Peyer's patch (tissue), 4 donors: ENCODE measurements around the gene RASSF1. TPM values are rescaled to one million over a fixed set of nuclear protein-coding genes. Genes with fewer than 3 reads are reported as not detected.
A peak's percentile ranks its signal among the peaks of the same experiment; 100 is the strongest.

ENCODE experiments used
- DNase-seq, 3 donors: peaks; one replicate each; pipeline ENCODE4 v3.0.0-alpha.2; 2017 to 2019
- H3K27ac ChIP-seq, 4 donors: fragments of 200-600 bp; sonication (generic); one replicate each; pipeline ENCODE4 v1.5.1; 2016 to 2019
- H3K27me3 ChIP-seq, 2 donors: fragments of 200-600 bp; sonication (generic); one replicate each; pipeline ENCODE4 v1.5.1; 2019
- H3K36me3 ChIP-seq, 3 donors: fragments of 200-600 bp; sonication (generic); one replicate each; pipeline ENCODE4 v1.5.1; 2016 to 2019
- H3K4me1 ChIP-seq, 4 donors: fragments of 200-600 bp; sonication (generic); one replicate each; pipeline ENCODE4 v1.5.1; 2016 to 2019
- H3K4me3 ChIP-seq, 4 donors: fragments of 200-600 bp; sonication (generic); 1 replicate in 3 of 4; 2 replicates in 1 of 4; pipeline ENCODE4 v1.5.1; 2016 to 2019; ENCODE audit warnings: mild to moderate bottlenecking in 1 of 4
- H3K9me3 ChIP-seq, 4 donors: fragments of 200-600 bp; sonication (generic); one replicate each; pipeline ENCODE4 v1.5.1; 2016 to 2019; ENCODE audit warnings: mild to moderate bottlenecking in 1 of 4
- POLR2A ChIP-seq, 2 donors: fragments of 450-650 bp; IDR thresholded peaks; one replicate each; pipeline ENCODE4 v1.5.1; 2017; ENCODE audit warnings: antibody characterized with exemption in 2 of 2, mild to moderate bottlenecking in 2 of 2, moderate library complexity in 2 of 2
- total RNA-seq, 4 donors: library from RNA; depleted of rRNA; stranded (reverse); fragments of >200 nt; gene quantifications; one replicate each; pipeline ENCODE4 v1.1.0, GENCODE V29; 2016
- TF ChIP-seq, protein P1 (sequence below), 6 experiments: fragments of 450-650 bp in 4 of 6; fragments of 200-600 bp in 2 of 6; sonication (generic) in 1 of 6; IDR thresholded peaks; one replicate each; pipeline ENCODE4 v1.5.1; 2017 to 2019; ENCODE audit warnings: antibody characterized with exemption in 6 of 6, mild to moderate bottlenecking in 3 of 6, moderate library complexity in 1 of 6

RASSF1 gene
- total RNA-seq, 4 donors from 2014 or later, result 27.6 to 80.0 (median 29.4) TPM

DNA sequence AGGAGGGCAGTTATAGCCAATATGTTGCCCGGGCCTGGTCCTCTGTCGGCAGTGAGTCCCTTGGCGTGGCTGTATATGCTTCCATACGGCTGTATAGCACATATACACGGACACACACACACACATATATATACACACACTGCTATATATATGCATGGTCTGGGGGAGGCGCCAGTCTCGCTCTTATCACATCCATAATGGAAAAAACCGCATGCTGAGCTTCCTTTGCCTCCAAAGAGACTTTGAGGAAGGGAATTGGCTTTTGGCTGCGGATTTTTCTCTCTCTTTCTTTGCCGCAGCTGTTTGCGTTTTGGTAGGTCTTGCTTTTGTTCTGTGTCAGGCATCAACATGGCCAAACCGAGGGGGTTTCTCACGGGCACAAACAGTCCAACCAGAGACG lies 30.0 kb upstream of the RASSF1 start:
- no peaks in the 10 kb centered on the region for H3K36me3 ChIP-seq
- no peak for DNase-seq
- no peak for TF ChIP-seq POLR2A (IDR thresholded peaks at IDR 0.05)
- TF ChIP-seq, protein P1, sequence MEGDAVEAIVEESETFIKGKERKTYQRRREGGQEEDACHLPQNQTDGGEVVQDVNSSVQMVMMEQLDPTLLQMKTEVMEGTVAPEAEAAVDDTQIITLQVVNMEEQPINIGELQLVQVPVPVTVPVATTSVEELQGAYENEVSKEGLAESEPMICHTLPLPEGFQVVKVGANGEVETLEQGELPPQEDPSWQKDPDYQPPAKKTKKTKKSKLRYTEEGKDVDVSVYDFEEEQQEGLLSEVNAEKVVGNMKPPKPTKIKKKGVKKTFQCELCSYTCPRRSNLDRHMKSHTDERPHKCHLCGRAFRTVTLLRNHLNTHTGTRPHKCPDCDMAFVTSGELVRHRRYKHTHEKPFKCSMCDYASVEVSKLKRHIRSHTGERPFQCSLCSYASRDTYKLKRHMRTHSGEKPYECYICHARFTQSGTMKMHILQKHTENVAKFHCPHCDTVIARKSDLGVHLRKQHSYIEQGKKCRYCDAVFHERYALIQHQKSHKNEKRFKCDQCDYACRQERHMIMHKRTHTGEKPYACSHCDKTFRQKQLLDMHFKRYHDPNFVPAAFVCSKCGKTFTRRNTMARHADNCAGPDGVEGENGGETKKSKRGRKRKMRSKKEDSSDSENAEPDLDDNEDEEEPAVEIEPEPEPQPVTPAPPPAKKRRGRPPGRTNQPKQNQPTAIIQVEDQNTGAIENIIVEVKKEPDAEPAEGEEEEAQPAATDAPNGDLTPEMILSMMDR (IDR thresholded peaks at IDR 0.05), result peak in 3 of 6 experiments; percentile 14 to 17 (median 15)

DNA sequence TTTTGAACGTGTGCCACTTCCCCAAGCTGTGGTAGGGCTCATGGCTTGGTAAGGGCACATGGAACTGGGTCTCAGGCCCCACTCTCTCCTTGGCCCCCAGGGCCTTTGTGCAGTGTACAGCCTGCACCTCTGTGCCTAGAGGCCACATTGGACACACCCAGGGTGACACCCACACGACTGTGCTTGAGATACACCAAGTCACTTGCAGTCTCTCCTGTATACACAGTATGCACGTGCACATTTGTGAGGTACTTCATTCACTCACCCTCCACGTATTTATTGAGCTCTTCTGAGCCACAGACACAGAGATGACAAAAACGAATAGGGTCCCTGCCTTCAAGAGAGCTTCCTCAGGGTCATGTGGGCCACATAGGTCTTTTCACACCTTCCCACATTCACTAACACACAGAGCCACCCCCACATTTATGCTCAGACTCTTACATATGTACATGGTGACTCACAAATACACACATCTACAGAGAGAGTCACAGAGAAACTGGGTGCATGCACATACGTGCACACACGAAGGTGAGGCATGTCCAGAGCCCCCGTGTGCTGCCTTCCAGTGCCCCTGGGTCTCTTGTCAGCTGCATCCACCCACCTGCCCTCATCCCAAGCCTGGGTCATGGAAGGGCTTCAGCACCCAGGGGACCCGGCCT lies 28.5 kb upstream of the RASSF1 start:
- TF ChIP-seq POLR2A (IDR thresholded peaks at IDR 0.05), result no peak
- TF ChIP-seq, protein P1 (IDR thresholded peaks at IDR 0.05), result no peak
- Histone ChIP-seq H3K4me1 (peaks cover 0 to 13% (median 11%) of the 10 kb centered on the region in 4 donors), H3K27me3 (no peaks in the 10 kb centered on the region), H3K9me3 (no peaks in the 10 kb centered on the region), H3K36me3 (no peaks in the 10 kb centered on the region), H3K27ac (no peak overlapping the region), H3K4me3 (no peak overlapping the region)
- DNase-seq, result no peak

More for the DNA sequence above, 30.0 kb upstream of the RASSF1 start:
- H3K9me3 ChIP-seq, result no peaks in the 10 kb centered on the region
- H3K27me3 ChIP-seq, result no peaks in the 10 kb centered on the region
- H3K27ac ChIP-seq, result no peak overlapping the region
- peaks cover 0 to 6% (median 5%) of the 10 kb centered on the region in 4 donors for H3K4me1 ChIP-seq
- no peak overlapping the region for H3K4me3 ChIP-seq

DNA sequence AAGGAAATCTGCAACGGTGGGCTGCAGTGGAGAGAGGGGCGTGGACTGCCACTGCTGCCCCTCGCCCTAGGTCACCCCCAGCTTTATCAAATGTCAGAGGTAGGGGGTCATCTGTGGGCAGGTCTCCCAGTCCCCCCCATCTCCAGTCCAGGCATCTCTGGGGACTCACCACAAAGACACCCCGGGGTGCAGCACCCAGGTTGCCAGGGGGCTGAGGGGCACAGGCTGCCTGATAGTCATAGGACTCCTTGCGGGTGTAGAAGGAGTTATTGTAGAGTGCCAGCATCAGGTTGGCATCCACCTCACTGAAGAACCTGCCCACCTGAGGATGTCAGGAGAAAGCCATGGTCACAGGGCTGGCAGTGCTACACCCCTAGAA lies 25.2 kb upstream of the RASSF1 start:
- DNase-seq, result no peak
- Histone ChIP-seq H3K27ac (peak overlapping the region in 1 of 4 donors; percentile 81), H3K4me1 (peaks cover 0 to 14% (median 8%) of the 10 kb centered on the region in 4 donors), H3K27me3 (no peaks in the 10 kb centered on the region), H3K36me3 (no peaks in the 10 kb centered on the region), H3K9me3 (no peaks in the 10 kb centered on the region), H3K4me3 (peak overlapping the region; percentile 58 to 67 (median 62))
- TF ChIP-seq, protein P1 (IDR thresholded peaks at IDR 0.05), result no peak
- TF ChIP-seq POLR2A (IDR thresholded peaks at IDR 0.05), result no peak

DNA sequence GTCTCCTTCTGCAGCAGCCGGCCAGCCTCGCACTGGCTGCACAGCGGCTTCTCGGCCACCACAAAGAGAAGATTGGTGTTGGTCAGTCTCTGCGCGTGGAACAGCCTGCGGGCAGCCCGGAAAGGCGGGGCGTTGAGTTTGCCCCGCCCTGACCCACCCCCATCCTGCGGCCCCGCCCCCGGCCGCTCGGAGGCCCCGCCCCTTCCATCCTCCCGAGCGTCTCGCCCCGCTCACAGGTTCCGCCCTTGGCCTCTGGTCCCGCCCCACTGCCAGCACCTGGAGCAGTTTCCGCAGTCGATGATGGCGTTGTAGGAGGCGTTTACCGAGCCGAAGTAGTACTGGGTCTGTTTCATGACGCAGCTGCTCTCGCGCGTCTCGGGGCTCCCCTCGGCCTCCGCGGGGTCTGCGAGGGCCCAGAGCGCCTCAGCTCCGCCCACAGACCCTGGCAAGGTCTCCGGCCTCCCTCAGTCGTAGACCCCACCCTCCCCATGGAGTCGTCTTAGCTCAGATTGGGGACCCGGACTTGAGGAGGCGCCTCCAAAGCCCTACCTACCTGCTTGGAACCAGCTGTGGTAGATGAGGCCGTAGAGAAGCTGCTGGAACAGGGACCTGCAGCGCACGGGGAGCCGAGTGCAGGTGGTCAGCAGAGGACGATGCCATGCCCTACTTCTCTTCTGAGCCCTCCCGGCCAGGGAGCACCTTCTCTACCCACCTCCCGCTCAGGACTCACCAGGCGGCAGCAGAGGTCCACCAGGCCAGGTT lies 24.6 kb upstream of the RASSF1 start:
- H3K4me3 ChIP-seq, result peak overlapping the region; percentile 58 to 67 (median 62)
- H3K4me1 ChIP-seq, result peaks cover 0 to 14% (median 8%) of the 10 kb centered on the region in 4 donors
- DNase-seq, result peak; percentile 94 to 98 (median 96)
- H3K27ac ChIP-seq, result peak overlapping the region; percentile 56 to 81 (median 66)
- TF ChIP-seq, protein P1 (IDR thresholded peaks at IDR 0.05), result peak in 2 of 6 experiments; percentile 13 to 26
- TF ChIP-seq POLR2A (IDR thresholded peaks at IDR 0.05), result peak; percentile 73 to 85
- H3K9me3 ChIP-seq, result no peaks in the 10 kb centered on the region
- H3K36me3 ChIP-seq, result no peaks in the 10 kb centered on the region
- H3K27me3 ChIP-seq, result no peaks in the 10 kb centered on the region

DNA sequence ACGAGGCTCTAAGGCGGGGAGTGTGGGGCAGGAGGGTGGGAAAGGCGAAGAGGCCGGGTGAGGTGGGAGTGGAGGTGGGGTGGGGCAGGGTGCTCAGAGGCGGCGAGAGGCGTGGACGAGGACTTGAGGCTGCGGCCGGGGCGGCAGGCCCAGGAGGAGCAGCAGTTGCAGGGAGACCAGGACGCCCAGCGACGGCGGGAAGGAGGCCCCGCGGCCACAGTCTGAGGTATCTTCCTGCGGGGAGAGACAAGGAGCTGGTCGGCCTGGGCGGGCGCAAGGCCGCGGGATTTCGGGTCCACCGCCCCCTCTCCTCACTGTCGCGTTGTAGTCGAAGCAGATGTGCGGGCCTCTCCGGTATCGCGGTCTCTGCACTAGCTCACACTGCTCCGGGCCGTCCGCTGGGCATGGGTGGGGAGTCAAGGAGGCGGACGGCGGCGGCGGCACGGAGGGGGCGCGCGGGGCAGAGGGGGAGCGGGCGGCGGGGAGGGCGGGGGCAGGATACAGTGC lies 24.0 kb upstream of the RASSF1 start:
- no peaks in the 10 kb centered on the region for H3K36me3 ChIP-seq
- no peak for TF ChIP-seq POLR2A (IDR thresholded peaks at IDR 0.05)
- TF ChIP-seq, protein P1 (IDR thresholded peaks at IDR 0.05), result no peak
- H3K27me3 ChIP-seq, result no peaks in the 10 kb centered on the region
- no peak for DNase-seq
- H3K9me3 ChIP-seq, result no peaks in the 10 kb centered on the region
- H3K4me1 ChIP-seq, result peaks cover 0 to 14% (median 10%) of the 10 kb centered on the region in 4 donors
- peak overlapping the region; percentile 58 to 67 (median 62) for H3K4me3 ChIP-seq
- peak overlapping the region; percentile 53 to 81 (median 66) for H3K27ac ChIP-seq
